Activated gamma-delta T cell (primary cell): ENCODE data around the gene HNF1B.

ENCODE experiments used
- DNase-seq: peaks from one replicate; lab custom pipeline; 2025; lab: John Stamatoyannopoulos, UW

Gene HNF1B

DNA sequence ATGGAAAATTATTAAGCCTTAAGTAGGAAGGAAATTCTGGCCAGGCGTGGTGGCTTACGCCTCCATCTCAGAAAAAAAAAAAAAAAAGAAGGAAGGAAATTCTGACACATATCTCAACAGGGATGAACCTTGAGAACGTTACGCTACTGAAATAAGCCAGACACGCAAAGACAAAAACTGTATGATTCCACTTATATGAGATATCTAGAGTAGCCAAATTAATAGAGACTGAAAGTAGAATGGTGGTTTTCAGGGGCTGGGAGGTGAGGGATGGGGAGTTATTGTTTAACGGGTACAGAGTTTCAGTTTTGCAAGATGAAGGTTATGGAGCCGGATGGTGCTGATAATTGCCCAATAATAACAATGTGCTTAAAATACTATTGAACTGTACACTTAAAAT, 16.2 kb upstream of the HNF1B start:
- DNase-seq = no peak

- no peak for DNase-seq
These were observed 14.3 kb upstream of the HNF1B start for GRCh38 chr17:37759014-37759637.

DNA sequence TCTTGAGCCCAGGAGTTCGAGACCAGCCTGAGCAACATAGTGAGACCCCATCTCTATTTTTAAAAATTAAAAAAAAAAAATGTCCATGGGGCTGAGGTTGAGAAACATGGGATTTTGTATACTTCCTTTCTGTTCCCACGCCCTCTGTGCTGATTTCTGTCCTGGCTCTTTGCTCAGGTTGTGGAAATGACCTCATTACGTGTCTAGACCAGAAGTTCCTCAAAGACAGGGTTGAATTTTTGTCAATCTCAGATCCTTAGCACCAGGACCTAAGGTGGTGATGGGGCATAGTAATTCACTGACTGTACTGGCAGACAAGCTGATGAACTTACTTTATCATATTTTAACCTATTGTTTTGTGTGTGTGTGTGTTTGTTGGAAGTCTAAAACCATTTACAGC, 11.2 kb upstream of the HNF1B start:
- no peak for DNase-seq

GRCh38 chr17:37755455-37755854, 10.6 kb upstream of the HNF1B start:
- DNase-seq = no peak

- no peak for DNase-seq
These were observed 9.5 kb upstream of the HNF1B start for GRCh38 chr17:37754363-37754762.

GRCh38 chr17:37752482-37752881, 7.6 kb upstream of the HNF1B start:
- no peak for DNase-seq

GRCh38 chr17:37750768-37751475, 6.1 kb upstream of the HNF1B start:
- no peak for DNase-seq

DNA sequence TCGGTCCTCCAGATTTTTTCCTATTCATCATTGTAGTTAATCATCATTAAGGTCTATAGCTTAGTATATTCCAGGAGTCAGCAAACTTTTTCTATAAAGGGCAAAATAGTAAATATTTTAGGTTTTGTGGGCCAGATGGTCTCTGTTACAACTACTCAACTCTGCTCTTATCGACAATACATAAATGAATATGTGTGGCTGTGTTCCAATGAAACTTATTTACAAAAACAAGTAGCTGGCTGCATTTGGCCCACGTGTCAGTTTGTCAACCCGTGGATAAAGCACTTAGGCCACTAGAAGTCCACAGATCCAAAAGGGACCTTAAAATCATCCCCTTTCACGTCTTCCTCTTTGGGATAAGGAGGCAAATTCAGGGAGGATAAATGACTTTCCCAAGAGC, 5.4 kb upstream of the HNF1B start:
- no peak for DNase-seq

DNA sequence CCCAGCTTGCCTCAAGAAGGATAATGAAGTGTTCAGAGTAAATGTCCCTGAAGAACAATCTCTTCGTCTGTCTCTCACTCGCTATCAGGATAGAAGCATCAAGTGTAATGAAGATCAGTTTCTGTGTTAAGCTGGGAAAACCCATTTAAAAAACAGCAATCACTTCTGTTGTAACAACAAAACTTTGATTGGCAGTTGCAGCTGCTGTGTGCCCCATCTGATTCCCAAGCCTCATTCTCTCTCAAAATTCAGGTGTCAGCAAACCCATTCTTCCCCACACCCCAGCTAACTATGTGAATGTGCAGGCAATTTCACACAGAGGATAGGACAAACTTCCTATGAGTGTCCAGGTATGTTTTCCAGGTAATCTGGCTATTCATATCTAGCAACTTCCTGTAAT, 2.4 kb upstream of the HNF1B start:
- DNase-seq = no peak

DNA sequence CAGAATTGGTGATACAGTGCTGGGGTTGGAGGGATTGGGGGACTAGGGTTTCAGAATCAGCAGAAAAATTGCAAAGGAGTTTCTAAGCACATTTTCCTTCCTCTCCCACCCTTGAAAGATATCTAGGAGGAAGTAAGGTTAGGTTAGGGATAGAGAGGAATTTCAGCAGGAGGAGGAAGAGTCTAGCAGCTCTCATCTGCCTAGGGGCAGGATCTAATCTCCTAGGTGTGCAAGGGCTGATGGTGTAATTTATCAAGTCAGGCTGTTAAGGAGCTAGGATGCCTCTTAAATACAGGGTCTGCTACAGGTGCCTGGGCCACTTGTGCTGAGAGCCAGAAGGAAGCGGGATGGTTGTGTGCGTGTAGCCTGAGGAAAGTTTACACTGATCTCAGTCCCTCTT, 1.8 kb upstream of the HNF1B start:
- no peak for DNase-seq

GRCh38 chr17:37745801-37746426, 1.1 kb upstream of the HNF1B start:
- DNase-seq = no peak

GRCh38 chr17:37744633-37744927, 279 bp downstream of the HNF1B start:
- DNase-seq = no peak

- DNase-seq = no peak
These were observed 805 bp downstream of the HNF1B start for GRCh38 chr17:37743875-37744632.

- no peak for DNase-seq
These were observed 1.3 kb downstream of the HNF1B start for GRCh38 chr17:37743612-37743874.

DNA sequence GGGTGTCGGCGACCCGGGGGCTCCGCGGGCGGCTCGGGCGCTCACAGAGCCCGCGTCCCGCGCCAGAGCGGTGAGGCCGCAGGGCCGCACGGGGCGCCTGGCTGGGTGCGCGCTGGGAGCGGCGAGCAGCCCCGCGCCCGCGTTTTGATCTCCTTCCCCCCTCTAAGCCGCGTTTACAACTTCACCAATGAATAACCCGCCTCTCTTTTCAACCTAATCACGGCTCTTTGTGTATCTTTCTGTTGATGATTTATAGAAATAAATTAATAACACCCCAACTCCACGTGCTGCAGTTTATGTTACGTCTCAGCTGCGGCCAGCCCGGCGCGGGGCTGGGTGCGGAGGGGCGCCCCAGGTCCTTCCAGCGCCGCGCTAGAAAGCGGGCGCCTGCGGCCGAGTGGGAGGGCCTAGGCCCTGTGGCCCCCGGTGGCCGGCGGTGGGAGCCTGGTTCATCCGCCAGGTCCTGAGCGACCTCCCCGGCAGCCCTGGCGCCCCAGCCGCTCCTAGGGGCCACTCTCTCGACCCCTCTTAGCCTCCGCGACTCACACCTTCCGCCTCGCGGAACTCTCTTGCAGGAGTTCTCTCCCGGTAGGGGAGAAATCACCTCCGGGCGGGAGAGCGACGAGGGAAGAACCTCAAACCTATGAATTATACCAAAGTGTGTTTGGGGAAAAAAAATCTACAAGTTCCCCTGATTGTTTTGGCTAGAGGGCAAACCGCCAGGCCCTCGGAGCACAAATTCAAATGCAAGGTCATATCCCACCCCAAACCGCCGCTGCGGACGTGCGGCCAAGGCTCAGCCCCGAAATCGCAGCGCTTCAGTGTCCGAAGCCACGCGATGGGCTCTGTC, 1.9 kb downstream of the HNF1B start:
- no peak for DNase-seq

GRCh38 chr17:37742116-37742761, 2.6 kb downstream of the HNF1B start:
- DNase-seq = no peak

GRCh38 chr17:37741341-37742115, 3.3 kb downstream of the HNF1B start:
- no peak for DNase-seq

GRCh38 chr17:37740915-37741314, 3.9 kb downstream of the HNF1B start:
- no peak for DNase-seq

DNA sequence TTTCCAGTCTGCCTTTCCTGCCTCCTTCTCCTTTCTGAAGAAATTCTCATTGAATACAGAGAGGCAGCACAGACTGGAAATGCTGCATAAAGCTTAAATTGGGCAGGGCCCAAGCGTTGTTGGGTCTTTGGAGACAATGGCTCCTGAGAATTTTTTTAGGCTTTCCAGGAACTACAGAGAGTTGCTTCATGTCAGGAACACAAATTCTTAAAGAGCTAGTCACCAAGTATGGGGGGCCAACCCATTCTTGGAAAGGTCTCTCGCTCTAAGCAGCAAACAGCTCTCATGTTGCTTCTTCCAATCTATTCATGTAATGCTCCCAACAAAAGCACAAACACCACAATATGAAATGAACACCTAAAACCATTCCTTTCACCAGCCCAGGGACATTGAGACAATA, 6.9 kb downstream of the HNF1B start:
- no peak for DNase-seq

GRCh38 chr17:37737081-37737480, 7.8 kb downstream of the HNF1B start:
- DNase-seq = no peak

GRCh38 chr17:37736428-37736827, 8.4 kb downstream of the HNF1B start:
- DNase-seq = no peak
